DOHH2 (cell line): ENCODE data around the gene RSU1.

ENCODE experiments used
- EZH2phosphoT487 ChIP-seq: fragments of 200-600 bp; sonication (generic); IDR thresholded peaks from 2 replicates; pipeline ENCODE4 v1.6.1; 2017; ENCODE audit warnings: borderline replicate concordance, mild to moderate bottlenecking, antibody characterized with exemption, low read length, moderate library complexity, mixed read lengths
- TF ChIP-seq, protein P1 (sequence below): fragments of 200-600 bp; sonication (generic); IDR thresholded peaks from one replicate; pipeline ENCODE4 v1.5.1; 2014; ENCODE audit warnings: antibody characterized with exemption, mild to moderate bottlenecking, low read depth, low read length; ENCODE audit not compliant: poor library complexity, severe bottlenecking

GRCh38 chr10:16690417-16690816 is 126.8 kb downstream of the RSU1 start:
- TF ChIP-seq, protein P1, sequence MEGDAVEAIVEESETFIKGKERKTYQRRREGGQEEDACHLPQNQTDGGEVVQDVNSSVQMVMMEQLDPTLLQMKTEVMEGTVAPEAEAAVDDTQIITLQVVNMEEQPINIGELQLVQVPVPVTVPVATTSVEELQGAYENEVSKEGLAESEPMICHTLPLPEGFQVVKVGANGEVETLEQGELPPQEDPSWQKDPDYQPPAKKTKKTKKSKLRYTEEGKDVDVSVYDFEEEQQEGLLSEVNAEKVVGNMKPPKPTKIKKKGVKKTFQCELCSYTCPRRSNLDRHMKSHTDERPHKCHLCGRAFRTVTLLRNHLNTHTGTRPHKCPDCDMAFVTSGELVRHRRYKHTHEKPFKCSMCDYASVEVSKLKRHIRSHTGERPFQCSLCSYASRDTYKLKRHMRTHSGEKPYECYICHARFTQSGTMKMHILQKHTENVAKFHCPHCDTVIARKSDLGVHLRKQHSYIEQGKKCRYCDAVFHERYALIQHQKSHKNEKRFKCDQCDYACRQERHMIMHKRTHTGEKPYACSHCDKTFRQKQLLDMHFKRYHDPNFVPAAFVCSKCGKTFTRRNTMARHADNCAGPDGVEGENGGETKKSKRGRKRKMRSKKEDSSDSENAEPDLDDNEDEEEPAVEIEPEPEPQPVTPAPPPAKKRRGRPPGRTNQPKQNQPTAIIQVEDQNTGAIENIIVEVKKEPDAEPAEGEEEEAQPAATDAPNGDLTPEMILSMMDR: no peak
- TF ChIP-seq EZH2phosphoT487: no peak
